Measurements from ENCODE around the gene MOV10.
"Not testable (repeated sequence)": the region's sequence is repeated elsewhere in the genome, so short reads cannot be mapped to it uniquely, and the experiment has no call there.

Gene MOV10

GRCh38 chr1:112715264-112716053 lies 41.0 kb downstream of the MOV10 start, which contains the start of gene PPM1J:
TSS of gene PPM1J (minus strand) at chr1:112715332. CDS start at chr1:112715301, 31 bp downstream.
- no peaks in the 10 kb centered on the region for H3K36me3 ChIP-seq (ENCODE audit: insufficient read depth, low read length)
- H3K4me3 ChIP-seq (ENCODE audit: low read length) = peak within 1 kb of the TSS; percentile 75
- peaks cover 60% of the 10 kb centered on the region for H3K27me3 ChIP-seq (ENCODE audit: insufficient read depth, low read length)
- peak within 1 kb of the TSS; percentile 51 for H2AFZ ChIP-seq (ENCODE audit: low read depth, low read length)
- peaks cover 20% of the 10 kb centered on the region for H3K4me1 ChIP-seq (ENCODE audit: insufficient read depth, low read length)
- H3K9me3 ChIP-seq (ENCODE audit: low read length) = no peaks in the 10 kb centered on the region

- Histone ChIP-seq H3K4me3 (ENCODE audit: low read length) (peak overlapping the region; percentile 75), H3K27me3 (ENCODE audit: insufficient read depth, low read length) (peaks cover 56% of the 10 kb centered on the region), H3K9me3 (ENCODE audit: low read length) (no peaks in the 10 kb centered on the region)
Measured at GRCh38 chr1:112716133-112716720, 41.8 kb downstream of the MOV10 start.

GRCh38 chr1:112717263-112717873 lies 42.9 kb downstream of the MOV10 start:
- Histone ChIP-seq H3K9me3 (ENCODE audit: low read length) (no peaks in the 10 kb centered on the region), H3K4me1 (ENCODE audit: insufficient read depth, low read length) (peaks cover 22% of the 10 kb centered on the region), H3K36me3 (ENCODE audit: insufficient read depth, low read length) (no peaks in the 10 kb centered on the region), H2AFZ (ENCODE audit: low read depth, low read length) (no peak overlapping the region), H3K4me3 (ENCODE audit: low read length) (no peak overlapping the region), H3K27me3 (ENCODE audit: insufficient read depth, low read length) (peaks cover 46% of the 10 kb centered on the region)

More at GRCh38 chr1:112716133-112716720, 41.8 kb downstream of the MOV10 start:
- H2AFZ ChIP-seq (ENCODE audit: low read depth, low read length) = peak overlapping the region; percentile 51
- peaks cover 19% of the 10 kb centered on the region for H3K4me1 ChIP-seq (ENCODE audit: insufficient read depth, low read length)
- H3K36me3 ChIP-seq (ENCODE audit: insufficient read depth, low read length) = no peaks in the 10 kb centered on the region

- Histone ChIP-seq H3K36me3 (ENCODE audit: insufficient read depth, low read length) (no peaks in the 10 kb centered on the region), H3K27me3 (ENCODE audit: insufficient read depth, low read length) (peaks cover 31% of the 10 kb centered on the region), H3K4me3 (ENCODE audit: low read length) (no peak overlapping the region)
Measured at GRCh38 chr1:112718691-112719418, 44.4 kb downstream of the MOV10 start.

GRCh38 chr1:112719706-112720105 lies 45.2 kb downstream of the MOV10 start:
- Histone ChIP-seq H3K9me3 (ENCODE audit: low read length) (no peaks in the 10 kb centered on the region), H3K4me1 (ENCODE audit: insufficient read depth, low read length) (peaks cover 27% of the 10 kb centered on the region), H3K27me3 (ENCODE audit: insufficient read depth, low read length) (peaks cover 23% of the 10 kb centered on the region), H3K36me3 (ENCODE audit: insufficient read depth, low read length) (no peaks in the 10 kb centered on the region), H2AFZ (ENCODE audit: low read depth, low read length) (no peak overlapping the region), H3K4me3 (ENCODE audit: low read length) (no peak overlapping the region)

More at GRCh38 chr1:112718691-112719418, 44.4 kb downstream of the MOV10 start:
- peaks cover 31% of the 10 kb centered on the region for H3K4me1 ChIP-seq (ENCODE audit: insufficient read depth, low read length)
- no peak overlapping the region for H2AFZ ChIP-seq (ENCODE audit: low read depth, low read length)
- H3K9me3 ChIP-seq (ENCODE audit: low read length) = no peaks in the 10 kb centered on the region

GRCh38 chr1:112720800-112721199 lies 46.3 kb downstream of the MOV10 start:
- Histone ChIP-seq H2AFZ (ENCODE audit: low read depth, low read length) (no peak overlapping the region), H3K4me3 (ENCODE audit: low read length) (no peak overlapping the region), H3K9me3 (ENCODE audit: low read length) (no peaks in the 10 kb centered on the region), H3K36me3 (ENCODE audit: insufficient read depth, low read length) (no peaks in the 10 kb centered on the region), H3K4me1 (ENCODE audit: insufficient read depth, low read length) (peaks cover 18% of the 10 kb centered on the region), H3K27me3 (ENCODE audit: insufficient read depth, low read length) (peaks cover 20% of the 10 kb centered on the region)

GRCh38 chr1:112721294-112721693 lies 46.8 kb downstream of the MOV10 start:
- H3K36me3 ChIP-seq (ENCODE audit: insufficient read depth, low read length); H3K4me3 ChIP-seq (ENCODE audit: low read length); H2AFZ ChIP-seq (ENCODE audit: low read depth, low read length); H3K9me3 ChIP-seq (ENCODE audit: low read length): not testable (repeated sequence)
- H3K27me3 ChIP-seq (ENCODE audit: insufficient read depth, low read length) = peaks cover 20% of the 10 kb centered on the region
- H3K4me1 ChIP-seq (ENCODE audit: insufficient read depth, low read length) = peaks cover 15% of the 10 kb centered on the region

- Histone ChIP-seq H2AFZ (ENCODE audit: low read depth, low read length) (peak overlapping the region; percentile 64), H3K36me3 (ENCODE audit: insufficient read depth, low read length) (no peaks in the 10 kb centered on the region), H3K9me3 (ENCODE audit: low read length) (no peaks in the 10 kb centered on the region), H3K4me3 (ENCODE audit: low read length) (no peak overlapping the region), H3K27me3 (ENCODE audit: insufficient read depth, low read length) (peaks cover 20% of the 10 kb centered on the region), H3K4me1 (ENCODE audit: insufficient read depth, low read length) (peaks cover 15% of the 10 kb centered on the region)
Measured at GRCh38 chr1:112721966-112722524, 47.6 kb downstream of the MOV10 start.

GRCh38 chr1:112722601-112723510 lies 48.4 kb downstream of the MOV10 start:
- H3K4me3 ChIP-seq (ENCODE audit: low read length) = no peak overlapping the region

GRCh38 chr1:112723511-112723839 lies 49.0 kb downstream of the MOV10 start:
- no peak overlapping the region for H2AFZ ChIP-seq (ENCODE audit: low read depth, low read length)
- H3K4me3 ChIP-seq (ENCODE audit: low read length) = no peak overlapping the region
- peaks cover 17% of the 10 kb centered on the region for H3K27me3 ChIP-seq (ENCODE audit: insufficient read depth, low read length)
- H3K36me3 ChIP-seq (ENCODE audit: insufficient read depth, low read length) = no peaks in the 10 kb centered on the region
- H3K9me3 ChIP-seq (ENCODE audit: low read length) = no peaks in the 10 kb centered on the region
- peaks cover 15% of the 10 kb centered on the region for H3K4me1 ChIP-seq (ENCODE audit: insufficient read depth, low read length)

More at GRCh38 chr1:112722601-112723510, 48.4 kb downstream of the MOV10 start:
- H3K36me3 ChIP-seq (ENCODE audit: insufficient read depth, low read length) = no peaks in the 10 kb centered on the region
- H3K9me3 ChIP-seq (ENCODE audit: low read length) = no peaks in the 10 kb centered on the region
- peak overlapping the region; percentile 64 for H2AFZ ChIP-seq (ENCODE audit: low read depth, low read length)
- H3K4me1 ChIP-seq (ENCODE audit: insufficient read depth, low read length) = peaks cover 15% of the 10 kb centered on the region
- H3K27me3 ChIP-seq (ENCODE audit: insufficient read depth, low read length) = peaks cover 20% of the 10 kb centered on the region

- not testable (repeated sequence) for H3K4me3 ChIP-seq (ENCODE audit: low read length); H3K9me3 ChIP-seq (ENCODE audit: low read length); H2AFZ ChIP-seq (ENCODE audit: low read depth, low read length); H3K36me3 ChIP-seq (ENCODE audit: insufficient read depth, low read length)
- Histone ChIP-seq H3K27me3 (ENCODE audit: insufficient read depth, low read length) (peaks cover 14% of the 10 kb centered on the region), H3K4me1 (ENCODE audit: insufficient read depth, low read length) (peaks cover 15% of the 10 kb centered on the region)
Measured at GRCh38 chr1:112724240-112724639, 49.8 kb downstream of the MOV10 start.

- Histone ChIP-seq H3K36me3 (ENCODE audit: insufficient read depth, low read length) (no peaks in the 10 kb centered on the region), H3K4me1 (ENCODE audit: insufficient read depth, low read length) (peaks cover 9% of the 10 kb centered on the region), H3K27me3 (ENCODE audit: insufficient read depth, low read length) (no peaks in the 10 kb centered on the region), H3K9me3 (ENCODE audit: low read length) (no peaks in the 10 kb centered on the region), H3K4me3 (ENCODE audit: low read length) (no peak overlapping the region), H2AFZ (ENCODE audit: low read depth, low read length) (no peak overlapping the region)
Measured at GRCh38 chr1:112727716-112728115, 53.3 kb downstream of the MOV10 start.
